ENCODE measurements around the gene PIK3R5. TPM values are rescaled to one million over a fixed set of nuclear protein-coding genes. Genes with fewer than 3 reads are reported as not detected.

Gene PIK3R5
- total and polyA plus RNA-seq, 2 donors (not counting 1 experiment from before 2014, with no cell fraction given) = 63.1 to 70.0 TPM

DNA sequence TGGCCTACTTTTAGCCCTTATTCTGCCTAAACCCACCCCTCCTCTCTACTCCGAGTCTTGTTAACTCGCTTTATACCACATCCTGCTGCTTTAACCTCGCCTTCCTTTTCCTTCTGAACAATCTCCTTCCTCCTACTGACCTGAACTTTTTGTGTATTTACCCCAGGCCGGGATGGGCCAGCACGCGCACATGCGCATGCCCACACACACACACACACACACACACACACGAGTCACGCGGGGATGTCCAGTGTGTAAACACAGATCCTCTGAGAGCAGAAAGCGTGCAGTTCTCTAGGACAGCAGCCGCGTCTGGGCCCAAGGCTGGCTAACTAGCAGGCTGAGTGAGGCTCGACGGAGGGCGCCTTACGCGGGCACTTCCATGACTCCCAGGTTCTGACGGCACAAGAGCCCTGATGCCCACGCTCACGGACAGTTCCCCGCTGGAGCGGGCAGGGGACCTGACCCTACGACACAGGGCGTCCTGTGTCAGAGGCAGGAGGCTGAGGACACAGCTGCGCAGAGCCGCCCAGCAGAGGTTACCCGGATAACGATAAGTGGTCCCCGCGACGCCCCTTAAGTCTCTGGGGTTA lies 610 bp downstream of the PIK3R5 start:
- Histone ChIP-seq H3K9ac (ENCODE audit: low read length) (peak overlapping the region; percentile 77), H3K36me3 (replicated peaks in 1 of 2; ENCODE audit: control extremely low read depth in 1 of 2, control insufficient read depth in 1 of 2, extremely low read depth in 1 of 2, insufficient read depth in 2 of 2, low read length in 1 of 2) (peaks cover 0 to 12% of the 10 kb centered on the region in 2 experiments), H4K20me1 (ENCODE audit: control insufficient read depth, insufficient read depth, low read length, poor library complexity, severe bottlenecking) (peaks cover 44% of the 10 kb centered on the region), H3K4me3 (ENCODE audit: control extremely low read depth in 1 of 5, extremely low read depth in 1 of 5, insufficient read depth in 1 of 5, low read depth in 2 of 5, low read length in 4 of 5) (peak overlapping the region; percentile 59 to 93 (median 84)), H3K4me1 (ENCODE audit: control insufficient read depth in 2 of 2, insufficient read depth in 2 of 2, low read length in 2 of 2) (peaks cover 47 to 62% of the 10 kb centered on the region in 2 donors), H2AFZ (ENCODE audit: insufficient read depth, low read depth, low read length, poor library complexity, severe bottlenecking) (peak overlapping the region; percentile 80), H3K27ac (ENCODE audit: low read length in 2 of 2) (peak overlapping the region; percentile 48 to 97), H3K9me3 (ENCODE audit: control extremely low read depth in 1 of 3, control insufficient read depth in 2 of 3, insufficient read depth in 1 of 3, low read length in 2 of 3) (peaks cover 7 to 20% (median 19%) of the 10 kb centered on the region in 3 donors), H3K27me3 (replicated peaks in 1 of 4; ENCODE audit: control extremely low read depth in 1 of 4, control insufficient read depth in 3 of 4, insufficient read depth in 4 of 4, low read length in 3 of 4) (no peaks in the 10 kb centered on the region), H3K79me2 (ENCODE audit: control insufficient read depth, insufficient read depth, low read length) (peaks cover 55% of the 10 kb centered on the region), H3K4me2 (replicated peaks; ENCODE audit: low read depth, low read length, poor library complexity, severe bottlenecking) (peak overlapping the region; percentile 88)
- DNase-seq (peak; percentile 69), ATAC-seq (ENCODE audit: low read depth) (peak; percentile 3)
- intact Hi-C loops (cut with micrococcal nuclease) = no loop called here
- Mint-ChIP-seq H3K4me1 (peaks cover 61% of the 10 kb centered on the region), H3K4me3 (peak overlapping the region; percentile 95), H3K27me3 (no peaks in the 10 kb centered on the region), H3K9me3 (ENCODE audit: insufficient read depth) (peaks cover 14% of the 10 kb centered on the region), H3K27ac (peak overlapping the region; percentile 94)
- POLR2A ChIA-PET = interaction anchor here (0.6 to 2.7 kb wide), 8 partner anchors 11 to 159 kb away, joined by 3 to 22 read pairs (median 8); no protein-coding TSS in a partner anchor
- CTCF ChIA-PET = interaction anchor here (1.0 to 3.5 kb wide), 9 partner anchors 11 to 179 kb away, joined by 3 to 23 read pairs (median 6); partner anchors contain the start of gene MFSD6L
- TF ChIP-seq EZH2 (IDR thresholded peaks at IDR 0.05; ENCODE audit: borderline replicate concordance, insufficient read depth, low read depth, low read length, poor library complexity, severe bottlenecking) (no peak), CTCF (IDR thresholded peaks at IDR 0.05) (no peak)
- WGBS (ENCODE audit: insufficient coverage) = 10% methylated on average over 32 of the region's 32 CpGs

All from B cell (primary cell).